Measurements from ENCODE around the gene FGF5.
"Not testable (repeated sequence)": the region's sequence is repeated elsewhere in the genome, so short reads cannot be mapped to it uniquely, and the experiment has no call there.

Gene FGF5

GRCh38 chr4:80254114-80254513, 12.3 kb upstream of the FGF5 start:
- DNase-seq (ENCODE audit: low read depth) = no peak

GRCh38 chr4:80255329-80256095, 11.0 kb upstream of the FGF5 start:
- no peak for DNase-seq (ENCODE audit: low read depth)

DNA sequence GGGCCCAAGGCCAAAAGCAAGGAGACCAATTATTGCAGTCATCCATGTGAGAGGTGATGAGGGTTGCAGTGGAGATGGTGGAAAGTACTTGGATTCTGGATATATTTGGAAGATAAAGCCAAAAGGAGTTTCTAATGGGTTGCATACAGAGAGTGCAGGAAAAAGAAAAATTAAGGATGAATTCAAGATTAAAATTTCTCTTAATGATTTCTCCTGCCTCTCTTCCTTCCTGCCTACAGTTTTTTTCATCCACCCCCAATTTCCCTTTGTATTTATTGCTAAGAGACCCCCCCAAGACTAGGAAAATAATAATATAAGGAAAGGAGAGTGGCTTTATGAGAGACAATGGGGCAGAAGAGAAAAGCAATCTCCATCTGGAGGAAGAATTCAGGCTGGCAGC, 8.6 kb upstream of the FGF5 start:
- DNase-seq (ENCODE audit: low read depth) = no peak

GRCh38 chr4:80259012-80259411, 7.5 kb upstream of the FGF5 start:
- DNase-seq (ENCODE audit: low read depth) = no peak

- no peak for DNase-seq (ENCODE audit: low read depth)
These were observed 6.6 kb upstream of the FGF5 start for GRCh38 chr4:80259817-80260216.

- no peak for DNase-seq (ENCODE audit: low read depth)
These were observed 4.4 kb upstream of the FGF5 start for GRCh38 chr4:80261989-80262600.

- DNase-seq (ENCODE audit: low read depth) = no peak
These were observed 2.7 kb upstream of the FGF5 start for GRCh38 chr4:80263541-80264351.

DNA sequence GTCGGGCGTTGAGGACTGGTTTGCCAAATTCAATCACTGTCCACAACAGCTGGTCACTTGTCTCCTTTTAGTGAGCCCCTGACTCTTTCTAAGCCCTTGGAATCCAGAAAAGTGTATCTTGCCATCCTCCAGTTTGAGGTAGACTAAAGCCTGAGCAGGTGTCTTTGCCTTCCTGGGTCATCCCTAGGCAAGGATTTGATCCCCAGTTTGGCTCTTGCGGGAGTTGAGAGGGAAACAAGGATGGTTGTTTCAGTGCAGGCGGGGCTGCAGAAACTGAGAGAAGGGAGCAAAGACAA, 2.2 kb upstream of the FGF5 start:
- no peak for DNase-seq (ENCODE audit: low read depth)

DNA sequence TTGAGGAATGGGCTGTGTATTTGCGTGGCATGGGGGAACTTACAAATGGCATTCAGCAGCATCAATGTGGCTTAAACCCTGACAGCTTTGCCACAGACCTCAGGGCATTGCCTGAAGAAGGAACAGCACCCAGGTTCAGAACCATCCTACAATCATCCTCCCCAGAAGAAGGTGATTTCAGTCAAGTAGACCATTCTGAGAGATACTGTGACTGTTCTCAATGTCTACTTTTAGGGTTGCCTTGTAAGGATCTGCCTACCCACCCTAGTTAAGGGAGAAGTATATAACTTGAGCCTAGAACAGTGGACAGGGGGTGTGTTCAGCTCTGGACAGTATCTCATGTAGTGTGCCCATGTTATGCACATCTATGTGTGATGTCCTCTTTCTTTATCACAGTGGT, 1.6 kb upstream of the FGF5 start:
- no peak for DNase-seq (ENCODE audit: low read depth)

- DNase-seq (ENCODE audit: low read depth) = no peak
These were observed 752 bp upstream of the FGF5 start for GRCh38 chr4:80265571-80266252.

DNA sequence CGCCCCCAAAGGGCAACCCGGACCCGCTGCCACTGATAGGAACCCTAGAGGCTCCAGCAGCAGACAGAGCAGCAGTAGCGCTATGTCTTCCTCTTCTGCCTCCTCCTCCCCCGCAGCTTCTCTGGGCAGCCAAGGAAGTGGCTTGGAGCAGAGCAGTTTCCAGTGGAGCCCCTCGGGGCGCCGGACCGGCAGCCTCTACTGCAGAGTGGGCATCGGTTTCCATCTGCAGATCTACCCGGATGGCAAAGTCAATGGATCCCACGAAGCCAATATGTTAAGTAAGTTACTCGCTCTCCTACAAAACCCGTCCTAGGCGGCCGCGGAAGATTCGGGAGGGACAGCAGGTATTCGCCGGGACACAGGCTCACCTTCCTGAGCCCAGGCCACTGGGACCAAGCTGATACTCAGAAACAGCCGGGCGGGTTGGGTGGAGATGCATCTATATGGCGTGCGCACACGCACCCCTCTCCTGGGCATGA, 477 bp downstream of the FGF5 start:
- DNase-seq (ENCODE audit: low read depth) = no peak

DNA sequence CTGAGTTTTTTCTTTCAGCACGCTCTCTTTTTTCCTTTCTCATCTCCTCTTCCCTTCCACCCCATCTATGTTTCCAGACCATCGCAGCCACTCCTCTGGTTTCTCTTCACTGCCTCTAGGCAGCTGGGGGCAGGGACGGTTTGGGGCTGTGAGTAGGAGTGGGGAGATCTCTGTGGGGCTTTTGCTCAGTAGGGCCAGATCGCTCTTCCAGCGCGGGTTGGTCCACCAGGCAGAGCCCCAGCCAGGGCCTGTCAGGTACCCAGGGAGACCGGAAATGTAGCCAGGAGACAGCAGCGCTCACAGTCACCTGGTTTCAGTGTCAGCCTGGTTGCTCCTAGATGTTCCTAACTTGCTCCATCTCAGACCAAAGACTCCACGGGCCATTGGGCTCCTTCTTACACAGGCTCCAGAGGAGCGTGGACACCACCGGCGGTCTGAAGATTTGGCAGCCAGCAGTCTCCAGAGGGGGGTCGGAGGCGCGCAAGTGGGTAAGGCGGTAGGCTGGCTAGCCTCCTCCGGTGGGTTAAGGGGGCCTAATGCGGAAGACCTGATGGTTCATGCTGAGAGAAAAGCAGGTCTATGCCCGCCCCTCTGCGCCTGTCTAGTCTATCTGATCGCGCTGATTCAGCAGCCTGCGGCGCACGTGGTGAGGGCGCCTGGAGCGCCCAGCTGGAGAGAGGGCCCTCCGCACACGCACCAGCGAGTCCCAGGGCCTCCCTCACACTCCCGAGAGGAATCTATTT, 1.8 kb downstream of the FGF5 start:
- DNase-seq (ENCODE audit: low read depth) = no peak

GRCh38 chr4:80268936-80269335, 2.5 kb downstream of the FGF5 start:
- no peak for DNase-seq (ENCODE audit: low read depth)

DNA sequence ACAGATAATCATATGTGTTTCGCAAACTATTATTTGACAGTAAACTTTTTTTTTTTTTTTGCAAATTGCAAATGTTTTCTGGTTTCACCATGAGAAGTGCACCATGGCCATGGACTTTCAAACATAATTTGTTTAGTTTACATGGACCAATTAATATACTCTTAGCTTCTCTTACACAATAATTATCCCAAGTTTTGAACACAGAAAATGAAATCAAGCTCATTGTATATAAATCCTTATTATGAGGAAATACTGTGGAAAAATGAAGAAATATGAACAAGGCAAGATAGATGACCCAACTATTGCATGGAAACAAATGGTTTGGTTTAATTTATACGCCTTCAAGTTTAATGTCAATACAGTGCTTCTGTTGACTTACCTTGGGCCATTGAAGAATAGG, 3.9 kb downstream of the FGF5 start:
- no peak for DNase-seq (ENCODE audit: low read depth)

DNA sequence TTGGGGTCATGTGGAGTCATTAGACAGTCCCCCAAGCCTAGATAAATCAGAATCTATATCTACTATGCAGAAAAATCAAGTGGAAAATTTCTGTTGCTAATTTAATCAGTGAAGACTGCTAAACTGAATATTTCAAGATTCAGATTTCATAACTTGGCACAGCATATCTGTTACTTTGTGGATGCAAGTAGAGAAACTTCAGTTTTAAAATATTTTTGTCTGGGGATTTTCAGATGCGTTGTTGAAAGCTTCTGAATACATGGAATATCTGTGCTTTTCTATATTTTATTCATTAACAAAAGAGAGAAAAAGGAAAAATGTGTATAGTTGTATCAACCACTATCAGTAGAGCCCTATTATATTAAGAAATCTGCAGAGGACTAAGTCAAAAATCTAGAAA, 4.4 kb downstream of the FGF5 start:
- DNase-seq (ENCODE audit: low read depth) = no peak

GRCh38 chr4:80271801-80272200, 5.3 kb downstream of the FGF5 start:
- no peak for DNase-seq (ENCODE audit: low read depth)

- DNase-seq (ENCODE audit: low read depth) = no peak
These were observed 10.5 kb downstream of the FGF5 start for GRCh38 chr4:80276931-80277330.

DNA sequence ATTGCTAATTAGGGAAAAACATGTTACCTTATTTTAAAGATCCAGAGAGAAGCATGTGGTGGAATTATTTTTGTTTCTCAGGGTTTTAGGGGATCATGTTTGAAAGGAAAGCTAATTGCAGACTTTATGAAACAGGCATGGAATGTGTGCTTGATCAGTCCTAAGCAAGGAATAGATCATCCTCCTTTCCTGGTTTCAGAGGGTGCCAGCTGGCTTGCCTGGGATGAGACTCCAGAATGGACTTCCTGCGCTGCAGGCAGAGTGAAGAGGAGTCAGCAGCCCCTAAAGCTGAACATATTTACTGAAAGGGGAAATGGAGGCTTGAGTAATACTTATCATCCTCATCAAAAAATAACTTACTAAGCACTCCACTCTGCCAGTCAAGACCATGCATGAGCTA, 13.3 kb downstream of the FGF5 start:
- no peak for DNase-seq (ENCODE audit: low read depth)

DNA sequence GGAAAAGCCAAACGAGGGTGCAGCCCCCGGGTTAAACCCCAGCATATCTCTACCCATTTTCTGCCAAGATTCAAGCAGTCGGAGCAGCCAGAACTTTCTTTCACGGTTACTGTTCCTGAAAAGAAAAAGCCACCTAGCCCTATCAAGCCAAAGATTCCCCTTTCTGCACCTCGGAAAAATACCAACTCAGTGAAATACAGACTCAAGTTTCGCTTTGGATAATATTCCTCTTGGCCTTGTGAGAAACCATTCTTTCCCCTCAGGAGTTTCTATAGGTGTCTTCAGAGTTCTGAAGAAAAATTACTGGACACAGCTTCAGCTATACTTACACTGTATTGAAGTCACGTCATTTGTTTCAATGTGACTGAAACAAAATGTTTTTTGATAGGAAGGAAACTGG, 20.0 kb downstream of the FGF5 start:
- no peak for DNase-seq (ENCODE audit: low read depth)

DNA sequence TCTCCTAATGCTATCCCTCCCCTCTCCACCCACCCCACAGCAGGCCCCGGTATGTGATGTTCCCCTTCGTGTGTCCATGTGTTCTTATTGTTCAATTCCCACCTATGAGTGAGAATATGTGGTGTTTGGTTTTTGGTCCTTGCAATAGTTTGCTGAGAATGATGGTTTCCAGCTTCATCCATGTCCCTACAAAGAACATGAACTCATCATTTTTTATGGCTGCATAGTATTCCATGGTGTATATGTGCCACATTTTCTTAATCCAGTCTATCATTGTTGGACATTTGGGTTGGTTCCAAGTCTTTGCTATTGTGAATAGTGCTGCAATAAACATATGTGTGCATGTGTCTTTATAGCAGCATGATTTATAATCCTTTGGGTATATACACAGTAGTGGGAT, 24.2 kb downstream of the FGF5 start:
- DNase-seq (ENCODE audit: low read depth) = not testable (repeated sequence)

- no peak for DNase-seq (ENCODE audit: low read depth)
These were observed 27.7 kb downstream of the FGF5 start for GRCh38 chr4:80294206-80294605.

GRCh38 chr4:80295336-80295735, 28.9 kb downstream of the FGF5 start:
- DNase-seq (ENCODE audit: low read depth) = no peak
